HG02870 (cell line): ENCODE measurements around the gene CCR6.

Experiments used
- ATAC-seq: cut with Tn5 transposase; IDR thresholded peaks from one replicate; pipeline ENCODE4 v1.9.1; 2021; ENCODE audit warnings: mild to moderate bottlenecking, moderate library complexity; ENCODE audit not compliant: unreplicated experiment

The CCR6 gene

GRCh38 chr6:167140589-167141474 is 17.9 kb downstream of the CCR6 start:
- ATAC-seq = no peak

GRCh38 chr6:167141667-167142432 is 19.0 kb downstream of the CCR6 start:
- peak; percentile 62 for ATAC-seq

GRCh38 chr6:167142433-167142761 is 19.5 kb downstream of the CCR6 start:
- ATAC-seq = no peak

GRCh38 chr6:167143041-167143440 is 20.1 kb downstream of the CCR6 start:
- no peak for ATAC-seq

- no peak for ATAC-seq
These were observed 22.6 kb downstream of the CCR6 start for GRCh38 chr6:167145461-167145860.

GRCh38 chr6:167146135-167146534 is 23.2 kb downstream of the CCR6 start:
- ATAC-seq = no peak

- no peak for ATAC-seq
These were observed 24.1 kb downstream of the CCR6 start for GRCh38 chr6:167146977-167147376.

GRCh38 chr6:167148021-167148420 is 25.1 kb downstream of the CCR6 start:
- ATAC-seq = no peak

GRCh38 chr6:167148997-167149396 is 26.1 kb downstream of the CCR6 start:
- no peak for ATAC-seq

GRCh38 chr6:167150941-167151549 is 28.1 kb downstream of the CCR6 start:
- peak; percentile 69 for ATAC-seq

- ATAC-seq = no peak
These were observed 28.8 kb downstream of the CCR6 start for GRCh38 chr6:167151648-167152047.

- peak; percentile 34 for ATAC-seq
These were observed 30.0 kb downstream of the CCR6 start for GRCh38 chr6:167152862-167153261.

GRCh38 chr6:167153521-167153959 is 30.6 kb downstream of the CCR6 start:
- ATAC-seq = peak; percentile 41

GRCh38 chr6:167154291-167154690 is 31.4 kb downstream of the CCR6 start:
- no peak for ATAC-seq

- ATAC-seq = no peak
These were observed 32.0 kb downstream of the CCR6 start for GRCh38 chr6:167154895-167155294.

GRCh38 chr6:167157414-167157813 is 34.5 kb downstream of the CCR6 start:
- no peak for ATAC-seq

- ATAC-seq = no peak
These were observed 35.0 kb downstream of the CCR6 start, which contains the start of gene GPR31 for GRCh38 chr6:167157863-167158262. Gene GPR31, minus strand, starts transcription at chr6:167157980. Its CDS starts 149 bp downstream, at chr6:167157831.

- ATAC-seq = no peak
These were observed 39.1 kb downstream of the CCR6 start for GRCh38 chr6:167161851-167162467.

GRCh38 chr6:167162591-167162990 is 39.7 kb downstream of the CCR6 start:
- ATAC-seq = no peak

- ATAC-seq = no peak
These were observed 40.6 kb downstream of the CCR6 start for GRCh38 chr6:167163476-167164011.

- ATAC-seq = no peak
These were observed 41.4 kb downstream of the CCR6 start for GRCh38 chr6:167164261-167164660.
